GM21737 (cell line): ENCODE measurements around the gene ZNF70.

Source experiments
- ATAC-seq: cut with Tn5 transposase; IDR thresholded peaks from one replicate; pipeline ENCODE4 v1.9.1; 2021; ENCODE audit warnings: mild to moderate bottlenecking, moderate library complexity; ENCODE audit not compliant: unreplicated experiment

The ZNF70 gene

DNA sequence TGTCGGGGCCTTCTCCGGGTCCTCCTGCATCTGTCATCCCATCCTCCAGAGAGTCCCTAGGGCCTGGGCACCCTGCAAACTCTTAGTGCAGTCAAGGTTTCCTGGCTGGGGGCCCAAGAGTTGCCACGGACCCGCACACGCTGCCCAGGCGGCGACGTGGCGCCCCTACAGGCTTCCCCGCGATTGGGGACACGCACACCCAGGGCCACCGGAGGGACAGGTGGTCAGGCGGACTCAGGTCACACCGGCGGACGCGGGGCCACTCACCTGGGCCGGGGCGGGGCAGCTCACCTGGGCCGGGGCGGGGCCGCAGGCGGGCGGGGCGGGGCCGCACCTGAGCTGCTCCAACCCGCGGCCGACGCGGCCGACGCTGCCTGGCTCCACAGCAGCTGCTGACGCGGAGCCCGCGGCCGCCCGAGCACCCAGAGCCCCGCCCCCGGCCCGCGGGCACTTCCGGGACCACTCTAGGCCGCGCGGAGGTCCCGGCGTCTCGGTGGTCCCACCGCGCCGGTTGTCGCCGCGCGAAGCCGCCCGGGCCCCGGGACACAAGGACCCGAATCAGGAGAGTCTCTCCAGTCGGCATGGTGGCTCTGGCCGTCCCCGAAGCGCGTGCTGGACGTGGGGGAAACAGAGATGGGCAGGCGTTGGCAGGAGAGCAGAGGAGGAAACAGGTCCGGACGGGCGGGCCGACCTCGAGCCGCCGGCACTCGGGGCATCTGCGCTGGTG, at the start of gene ZNF70:
Gene ZNF70 (minus strand): TSS at position 399 of the 727 bp plus-strand sequence. CDS start 5,972 bp downstream, outside the sequence.
- peak; percentile 75 for ATAC-seq

DNA sequence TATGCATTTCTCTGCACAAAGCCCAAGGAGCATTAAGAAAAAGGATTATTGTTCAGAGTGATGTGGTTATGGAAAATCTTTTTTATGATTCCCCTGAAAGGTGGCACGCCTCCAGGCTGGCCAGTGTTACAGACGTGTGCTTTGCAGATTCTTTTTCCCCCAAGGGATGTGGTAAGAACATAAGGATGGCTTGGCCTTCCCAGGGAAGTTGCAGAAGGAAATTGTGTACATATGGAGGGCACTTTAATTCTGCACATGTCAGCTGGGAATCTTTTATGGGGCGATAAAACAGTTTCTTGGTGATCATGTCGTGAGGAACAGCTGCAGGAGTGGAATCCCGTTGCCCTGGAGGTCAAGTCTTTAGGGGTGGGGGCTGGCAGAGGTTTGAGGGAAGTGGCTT, 45.5 kb upstream of the ZNF70 start:
- no peak for ATAC-seq

GRCh38 chr22:23793326-23793725, 42.4 kb upstream of the ZNF70 start:
- ATAC-seq, result no peak

GRCh38 chr22:23791738-23792645, 41.1 kb upstream of the ZNF70 start:
- ATAC-seq, result no peak

DNA sequence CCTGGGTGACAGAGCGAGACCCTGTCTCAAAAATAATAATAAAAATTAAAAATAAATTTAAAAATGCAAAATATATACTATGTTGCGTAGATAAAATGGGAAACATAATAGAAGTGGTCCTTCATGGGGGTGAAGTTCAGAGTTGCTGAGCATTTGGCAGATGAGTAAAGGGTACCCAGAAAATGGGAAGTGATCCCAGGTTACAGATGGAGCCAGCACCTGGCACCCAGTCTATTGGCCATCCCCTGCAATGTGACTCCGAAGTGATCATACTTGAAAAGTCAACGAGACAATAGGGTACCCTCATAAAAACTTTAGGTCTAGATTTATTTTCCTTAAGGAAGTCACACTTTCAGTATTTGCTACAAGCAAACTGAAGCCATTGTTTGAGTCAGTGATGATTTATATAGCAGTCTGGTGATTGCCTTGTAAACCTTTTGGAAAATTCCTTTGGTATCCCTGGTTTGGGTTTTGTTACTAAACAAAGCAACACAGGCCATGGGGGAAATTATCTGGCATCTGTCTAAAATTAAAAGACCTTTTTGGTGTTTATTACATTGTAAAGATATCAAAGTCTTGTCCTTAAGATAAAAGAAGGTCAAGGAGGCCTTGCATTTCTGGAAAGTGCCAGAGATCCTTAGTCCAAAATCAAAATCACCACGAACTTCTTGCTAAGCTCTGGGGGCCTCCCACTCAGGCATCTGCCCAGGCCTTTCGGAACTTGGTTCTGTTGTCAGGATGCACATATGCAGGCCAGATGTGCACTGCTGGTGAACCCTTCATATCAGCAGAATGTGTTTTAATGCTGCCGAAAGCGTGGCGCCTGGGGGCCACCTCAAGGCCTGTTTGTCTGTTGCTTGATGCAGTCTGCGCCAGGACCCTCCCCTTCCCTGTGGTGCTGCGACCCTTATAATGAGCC, 40.2 kb upstream of the ZNF70 start:
- no peak for ATAC-seq

GRCh38 chr22:23789638-23790037, 38.7 kb upstream of the ZNF70 start:
- no peak for ATAC-seq

DNA sequence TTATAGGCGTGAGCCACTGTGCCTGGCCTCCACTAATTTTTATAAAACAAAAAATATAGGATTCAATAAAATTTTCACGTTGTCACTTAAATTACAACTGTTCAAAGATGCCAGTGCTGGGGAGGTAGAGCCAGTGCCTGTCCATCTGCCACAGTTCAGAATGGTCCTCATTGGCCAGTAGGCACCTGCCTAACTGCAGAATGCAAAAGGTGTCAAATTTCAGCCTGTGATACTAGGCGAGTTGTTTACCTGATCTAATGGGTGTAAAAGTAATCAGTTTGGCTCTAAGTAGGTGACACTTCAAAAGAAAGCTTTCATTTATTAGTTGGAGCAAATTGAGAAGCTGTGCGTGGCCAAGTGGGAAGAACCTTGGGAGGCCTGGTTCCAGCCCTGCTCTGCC, 38.2 kb upstream of the ZNF70 start:
- ATAC-seq, result no peak

GRCh38 chr22:23787910-23788309, 37.0 kb upstream of the ZNF70 start:
- ATAC-seq, result no peak

DNA sequence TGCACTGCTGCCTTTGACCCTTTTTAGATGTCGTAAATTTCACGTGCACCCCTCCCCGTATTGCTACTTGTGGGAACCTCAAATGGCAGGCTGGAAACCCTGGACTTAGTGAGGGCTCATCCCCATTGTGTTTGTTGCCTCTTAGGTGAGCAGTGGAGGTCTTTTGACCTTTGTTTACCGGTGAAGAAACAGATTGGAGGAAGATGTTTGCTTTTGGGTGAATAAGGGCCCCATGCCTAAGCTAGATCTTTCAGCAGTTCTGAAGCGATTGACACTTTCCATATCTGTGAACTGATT, 36.6 kb upstream of the ZNF70 start:
- peak; percentile 17 for ATAC-seq

DNA sequence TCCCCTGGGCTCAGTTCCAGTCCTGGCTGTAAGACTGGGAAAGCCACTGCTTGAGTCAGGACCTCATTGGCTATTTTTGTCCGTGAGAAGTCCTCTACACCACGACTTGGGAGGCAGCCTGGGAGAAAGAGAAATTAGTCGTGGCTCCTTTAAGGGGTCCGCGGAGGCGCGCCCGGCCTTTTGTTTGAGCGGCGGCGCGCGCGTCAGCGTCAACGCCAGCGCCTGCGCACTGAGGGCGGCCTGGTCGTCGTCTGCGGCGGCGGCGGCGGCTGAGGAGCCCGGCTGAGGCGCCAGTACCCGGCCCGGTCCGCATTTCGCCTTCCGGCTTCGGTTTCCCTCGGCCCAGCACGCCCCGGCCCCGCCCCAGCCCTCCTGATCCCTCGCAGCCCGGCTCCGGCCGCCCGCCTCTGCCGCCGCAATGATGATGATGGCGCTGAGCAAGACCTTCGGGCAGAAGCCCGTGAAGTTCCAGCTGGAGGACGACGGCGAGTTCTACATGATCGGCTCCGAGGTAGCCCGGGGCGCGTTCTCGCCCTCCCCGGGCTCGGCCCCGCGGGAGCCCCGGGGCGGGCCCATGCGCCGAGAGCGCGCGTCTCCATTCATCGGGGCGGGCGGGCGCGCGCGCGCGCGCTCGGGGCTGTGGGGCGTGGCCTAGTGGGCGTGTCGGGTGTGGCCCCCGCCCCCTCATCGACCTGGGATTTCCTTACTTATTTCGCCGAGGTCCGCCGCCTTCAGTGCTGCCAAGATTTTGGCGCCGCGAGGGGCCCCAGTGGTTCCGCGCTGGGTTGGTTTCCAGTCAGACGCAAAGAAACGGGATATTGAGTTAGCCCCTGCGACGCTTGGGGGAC, 36.1 kb upstream of the ZNF70 start, which contains the start of gene SMARCB1:
Gene SMARCB1 (plus strand): TSS at position 215 of the 848 bp plus-strand sequence. CDS start 204 bp downstream, at position 419.
- peak; percentile 66 for ATAC-seq

GRCh38 chr22:23786261-23786710, 35.4 kb upstream of the ZNF70 start:
- ATAC-seq, result no peak

- ATAC-seq, result no peak
Measured at GRCh38 chr22:23784215-23784732, 33.4 kb upstream of the ZNF70 start.

DNA sequence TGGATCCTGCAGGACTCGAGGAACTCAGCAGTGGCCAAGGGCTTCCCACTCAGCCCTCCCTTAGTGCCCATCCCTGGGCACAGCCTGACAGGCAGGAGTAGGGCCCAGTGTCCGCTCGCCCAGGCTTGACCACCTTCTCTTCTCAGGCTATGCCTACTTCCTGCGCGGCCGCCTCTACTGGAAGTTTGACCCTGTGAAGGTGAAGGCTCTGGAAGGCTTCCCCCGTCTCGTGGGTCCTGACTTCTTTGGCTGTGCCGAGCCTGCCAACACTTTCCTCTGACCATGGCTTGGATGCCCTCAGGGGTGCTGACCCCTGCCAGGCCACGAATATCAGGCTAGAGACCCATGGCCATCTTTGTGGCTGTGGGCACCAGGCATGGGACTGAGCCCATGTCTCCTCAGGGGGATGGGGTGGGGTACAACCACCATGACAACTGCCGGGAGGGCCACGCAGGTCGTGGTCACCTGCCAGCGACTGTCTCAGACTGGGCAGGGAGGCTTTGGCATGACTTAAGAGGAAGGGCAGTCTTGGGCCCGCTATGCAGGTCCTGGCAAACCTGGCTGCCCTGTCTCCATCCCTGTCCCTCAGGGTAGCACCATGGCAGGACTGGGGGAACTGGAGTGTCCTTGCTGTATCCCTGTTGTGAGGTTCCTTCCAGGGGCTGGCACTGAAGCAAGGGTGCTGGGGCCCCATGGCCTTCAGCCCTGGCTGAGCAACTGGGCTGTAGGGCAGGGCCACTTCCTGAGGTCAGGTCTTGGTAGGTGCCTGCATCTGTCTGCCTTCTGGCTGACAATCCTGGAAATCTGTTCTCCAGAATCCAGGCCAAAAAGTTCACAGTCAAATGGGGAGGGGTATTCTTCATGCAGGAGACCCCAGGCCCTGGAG, 32.6 kb upstream of the ZNF70 start:
- ATAC-seq, result no peak

DNA sequence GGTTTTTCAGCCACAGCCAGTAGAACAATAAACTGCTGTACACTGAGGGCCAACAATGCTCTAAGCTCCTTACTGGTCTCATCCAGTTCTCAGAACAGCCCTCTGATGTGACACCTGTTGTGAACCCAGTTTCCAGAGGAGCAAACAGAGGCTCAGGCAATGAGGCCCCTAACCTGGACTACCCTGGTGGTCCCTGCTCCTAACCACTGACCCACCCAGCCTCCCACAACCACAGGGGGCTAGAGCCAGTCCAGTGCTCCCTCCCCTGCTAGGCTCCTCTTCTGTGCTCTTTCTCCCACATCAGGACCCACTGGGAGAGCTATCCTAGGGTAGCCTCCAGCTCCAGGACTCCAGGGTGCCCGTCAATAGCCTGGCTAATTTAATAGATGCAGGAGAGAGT, 31.8 kb upstream of the ZNF70 start:
- ATAC-seq, result no peak

- no peak for ATAC-seq
Measured at GRCh38 chr22:23782252-23782651, 31.3 kb upstream of the ZNF70 start.

GRCh38 chr22:23781511-23782183, 30.7 kb upstream of the ZNF70 start:
- ATAC-seq, result no peak

- ATAC-seq, result no peak
Measured at GRCh38 chr22:23781065-23781464, 30.2 kb upstream of the ZNF70 start.

DNA sequence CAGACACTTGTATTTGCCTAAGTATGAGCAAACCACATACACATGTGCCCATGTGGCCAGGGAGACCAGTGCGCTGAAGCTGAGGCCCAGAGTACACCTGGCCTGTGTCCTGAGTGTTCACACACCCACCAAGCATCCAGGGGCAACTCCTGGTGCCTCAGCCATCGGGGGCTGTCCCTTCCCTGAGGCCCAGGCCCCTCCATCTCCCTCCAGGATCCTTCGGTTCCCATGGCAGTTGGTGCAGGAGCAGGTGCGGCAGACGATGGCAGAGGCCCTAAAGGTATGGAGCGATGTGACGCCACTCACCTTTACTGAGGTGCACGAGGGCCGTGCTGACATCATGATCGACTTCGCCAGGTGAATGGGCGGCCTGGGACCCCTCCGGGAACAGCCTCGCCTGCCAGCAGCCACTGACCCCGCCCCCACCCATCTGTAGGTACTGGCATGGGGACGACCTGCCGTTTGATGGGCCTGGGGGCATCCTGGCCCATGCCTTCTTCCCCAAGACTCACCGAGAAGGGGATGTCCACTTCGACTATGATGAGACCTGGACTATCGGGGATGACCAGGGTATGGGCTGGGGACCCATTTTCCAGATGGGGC, 29.3 kb upstream of the ZNF70 start:
- ATAC-seq, result no peak
